Suprapubic skin (tissue), 3 donors: ENCODE results near the gene ELMOD1.

Source experiments
- POLR2AphosphoS5 ChIP-seq, 3 donors: sonication (generic); formaldehyde crosslinking; IDR thresholded peaks; one replicate each; pipeline ENCODE4 v1.6.1; 2017; ENCODE audit warnings: antibody characterized with exemption in 3 of 3
- TF ChIP-seq, protein P1 (sequence below), 2 donors: fragments of 200-600 bp in 1 of 2; fragments of 450-650 bp in 1 of 2; sonication (generic) in 1 of 2; IDR thresholded peaks; one replicate each; pipeline ENCODE4 v1.5.1; 2016 to 2019; ENCODE audit warnings: antibody characterized with exemption in 2 of 2, mild to moderate bottlenecking in 1 of 2, moderate library complexity in 1 of 2

GRCh38 chr11:107623183-107623582 lies 32.2 kb downstream of the ELMOD1 start:
- no peak for TF ChIP-seq POLR2AphosphoS5 (IDR thresholded peaks at IDR 0.05)
- TF ChIP-seq, protein P1, sequence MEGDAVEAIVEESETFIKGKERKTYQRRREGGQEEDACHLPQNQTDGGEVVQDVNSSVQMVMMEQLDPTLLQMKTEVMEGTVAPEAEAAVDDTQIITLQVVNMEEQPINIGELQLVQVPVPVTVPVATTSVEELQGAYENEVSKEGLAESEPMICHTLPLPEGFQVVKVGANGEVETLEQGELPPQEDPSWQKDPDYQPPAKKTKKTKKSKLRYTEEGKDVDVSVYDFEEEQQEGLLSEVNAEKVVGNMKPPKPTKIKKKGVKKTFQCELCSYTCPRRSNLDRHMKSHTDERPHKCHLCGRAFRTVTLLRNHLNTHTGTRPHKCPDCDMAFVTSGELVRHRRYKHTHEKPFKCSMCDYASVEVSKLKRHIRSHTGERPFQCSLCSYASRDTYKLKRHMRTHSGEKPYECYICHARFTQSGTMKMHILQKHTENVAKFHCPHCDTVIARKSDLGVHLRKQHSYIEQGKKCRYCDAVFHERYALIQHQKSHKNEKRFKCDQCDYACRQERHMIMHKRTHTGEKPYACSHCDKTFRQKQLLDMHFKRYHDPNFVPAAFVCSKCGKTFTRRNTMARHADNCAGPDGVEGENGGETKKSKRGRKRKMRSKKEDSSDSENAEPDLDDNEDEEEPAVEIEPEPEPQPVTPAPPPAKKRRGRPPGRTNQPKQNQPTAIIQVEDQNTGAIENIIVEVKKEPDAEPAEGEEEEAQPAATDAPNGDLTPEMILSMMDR (IDR thresholded peaks at IDR 0.05) = no peak
